Retinal pigment epithelial cell (primary cell): Measurements from ENCODE around the gene TMEM184A.

Source experiments
- DNase-seq: peaks from one replicate; pipeline ENCODE4 v3.0.0-alpha.2; 2010; ENCODE audit warnings: low read depth
- H3K4me3 ChIP-seq: 2 replicates; pipeline ENCODE4 v1.5.1; 2011; ENCODE audit warnings: mild to moderate bottlenecking, low read length, control low read depth, moderate library complexity
- CTCF ChIP-seq: conservative IDR thresholded peaks from 2 replicates; pipeline ENCODE4 v1.5.1; 2011; ENCODE audit warnings: low read depth, low read length, control low read depth, inconsistent platforms

The TMEM184A gene

GRCh38 chr7:1560620-1561031, 4.6 kb upstream of the TMEM184A start:
- no peak overlapping the region for H3K4me3 ChIP-seq
- DNase-seq: no peak
- TF ChIP-seq CTCF: no peak

- no peak for TF ChIP-seq CTCF
- DNase-seq: no peak
- no peak overlapping the region for H3K4me3 ChIP-seq
Measured at GRCh38 chr7:1559626-1560590, 3.9 kb upstream of the TMEM184A start.

GRCh38 chr7:1558841-1559625, 3.0 kb upstream of the TMEM184A start:
- no peak for DNase-seq
- H3K4me3 ChIP-seq: no peak overlapping the region
- TF ChIP-seq CTCF: no peak

GRCh38 chr7:1558181-1558811, 2.3 kb upstream of the TMEM184A start:
- no peak for DNase-seq
- no peak overlapping the region for H3K4me3 ChIP-seq
- peak; percentile 25 for TF ChIP-seq CTCF

- H3K4me3 ChIP-seq: no peak overlapping the region
- TF ChIP-seq CTCF: no peak
- DNase-seq: no peak
Measured at GRCh38 chr7:1557771-1558170, 1.8 kb upstream of the TMEM184A start.

GRCh38 chr7:1557006-1557405, 1.0 kb upstream of the TMEM184A start:
- no peak for TF ChIP-seq CTCF
- DNase-seq: no peak
- H3K4me3 ChIP-seq: no peak overlapping the region
